ENCODE results near the gene AP1S1. TPM values are rescaled to one million over a fixed set of nuclear protein-coding genes. Genes with fewer than 3 reads are reported as not detected.
A peak's percentile ranks its signal among the peaks of the same experiment; 100 is the strongest.

Gene AP1S1
- total and polyA plus RNA-seq, 2 of the 13 experiments (the other 11 are each of a cell fraction or from before 2014, with no cell fraction given) = 57.5 to 68.1 TPM

GRCh38 chr7:101165075-101165957, 11.0 kb downstream of the AP1S1 start, which contains the start of gene VGF (continued):
- TF ChIP-seq ZBTB34 (CRISPR knock-in tag; IDR thresholded peaks at IDR 0.05) = peak; percentile 82; the same call in 1 of the 2 replicates
- TF ChIP-seq MXD4 (CRISPR knock-in tag; IDR thresholded peaks at IDR 0.05) = peak; percentile 98
- TF ChIP-seq ZNF281 (CRISPR knock-in tag; IDR thresholded peaks at IDR 0.05; ENCODE audit: borderline replicate concordance) = peak; percentile 78; the same call in 1 of the 2 replicates
- peak; percentile 92 for TF ChIP-seq ATF3 (CRISPR knock-in tag; IDR thresholded peaks at IDR 0.05)
- peak; percentile 95 for TF ChIP-seq ZNF354B (CRISPR knock-in tag; IDR thresholded peaks at IDR 0.05)
- TF ChIP-seq MAZ (IDR thresholded peaks at IDR 0.05; ENCODE audit: borderline replicate concordance, low read depth, low read length) = no peak
- TF ChIP-seq MAZ (CRISPR knock-in tag; IDR thresholded peaks at IDR 0.05; ENCODE audit: low read depth) = peak; percentile 99
- peak; percentile 98 for TF ChIP-seq ARNT2 (CRISPR knock-in tag; IDR thresholded peaks at IDR 0.05; ENCODE audit: low read depth)
- peak; percentile 90; the same call in 1 of the 2 replicates for TF ChIP-seq ZSCAN30 (CRISPR knock-in tag; IDR thresholded peaks at IDR 0.05)
- no peak for TF ChIP-seq NBN (conservative IDR thresholded peaks at IDR 0.05)
- TF ChIP-seq ZNF83 (CRISPR knock-in tag; IDR thresholded peaks at IDR 0.05; ENCODE audit: borderline replicate concordance) = peak; percentile 99
- peak; percentile 98 for TF ChIP-seq ZNF747 (CRISPR knock-in tag; IDR thresholded peaks at IDR 0.05; ENCODE audit: borderline replicate concordance)
- TF ChIP-seq NR1H2 (CRISPR knock-in tag; IDR thresholded peaks at IDR 0.05; ENCODE audit: borderline replicate concordance, low read depth) = peak; percentile 94
- 0 out of 2 replicates have a peak, but pooled peaks have one; percentile 33 for TF ChIP-seq SSRP1 (CRISPR knock-in tag; IDR thresholded peaks at IDR 0.05)
- no peak for TF ChIP-seq EZH2 (conservative IDR thresholded peaks at IDR 0.05; ENCODE audit: low read depth, low read length)
- TF ChIP-seq TGIF2 (CRISPR knock-in tag; IDR thresholded peaks at IDR 0.05) = peak; percentile 99
- TF ChIP-seq ERF (CRISPR knock-in tag; IDR thresholded peaks at IDR 0.05) = peak; percentile 100
- peak; percentile 93; the same call in 1 of the 2 replicates for TF ChIP-seq ZBTB42 (CRISPR knock-in tag; IDR thresholded peaks at IDR 0.05)
- TF ChIP-seq RBAK (CRISPR knock-in tag; IDR thresholded peaks at IDR 0.05) = no peak
- peak; percentile 85 for TF ChIP-seq ZNF746 (CRISPR knock-in tag; IDR thresholded peaks at IDR 0.05)
- TF ChIP-seq GPBP1L1 (CRISPR knock-in tag; IDR thresholded peaks at IDR 0.05) = no peak
- TF ChIP-seq ZNF224 (CRISPR knock-in tag; IDR thresholded peaks at IDR 0.05) = 0 out of 2 replicates have a peak, but pooled peaks have one; percentile 67
- TF ChIP-seq STAT5B (CRISPR knock-in tag; IDR thresholded peaks at IDR 0.05) = peak; percentile 97

Data from HepG2 (cell line).